ENCODE data around the gene PAFAH1B1. TPM values are rescaled to one million over a fixed set of nuclear protein-coding genes. Genes with fewer than 3 reads are reported as not detected.
"Not testable (repeated sequence)": the region's sequence is repeated elsewhere in the genome, so short reads cannot be mapped to it uniquely, and the experiment has no call there.

Gene PAFAH1B1
- 100 to 1,000 TPM; 153 to 170 TPM for total RNA-seq
- 10 to 100 TPM; 10.5 to 12.5 (median 11.3) TPM for polyA plus RNA-seq
- 150 to 288 (median 206) reads per million in 6 experiments for total RNA-seq

- ATAC-seq, result peak; percentile 80 to 84
- H3K36me3 Mint-ChIP-seq, result no peaks in the 10 kb centered on the region
- H3K4me1 Mint-ChIP-seq, result peaks cover 16 to 38% (median 33%) of the 10 kb centered on the region in 4 donors
- DNase-seq, result peak; percentile 89 to 98 (median 96)
- no peaks in the 10 kb centered on the region for H3K9me3 Mint-ChIP-seq
- POLR2A ChIA-PET, result interaction anchor here (0.6 to 3.5 kb wide), 6 partner anchors 43 to 257 kb away, joined by 3 to 22 read pairs (median 3); partner anchors contain the start of genes METTL16 and TSR1
- H3K27ac Mint-ChIP-seq, result peak within 1 kb of the TSS; percentile 82 to 98 (median 96)
- no peaks in the 10 kb centered on the region for H3K27me3 Mint-ChIP-seq
- H3K4me3 Mint-ChIP-seq, result peak within 1 kb of the TSS; percentile 86 to 100 (median 96)
Observed at GRCh38 chr17:2592971-2593820, at the start of gene PAFAH1B1. Gene PAFAH1B1 (plus strand): TSS chr17:2593654. CDS start chr17:2638289, 44,635 bp downstream.

GRCh38 chr17:2545393-2545792 lies 48.1 kb upstream of the PAFAH1B1 start:
- Mint-ChIP-seq H3K4me1 (no peaks in the 10 kb centered on the region), H3K27me3 (peaks cover 0 to 4% (median 2%) of the 10 kb centered on the region in 5 donors), H3K27ac (peak overlapping the region in 3 of 10 donors; percentile 28 to 67 (median 52)), H3K36me3 (no peaks in the 10 kb centered on the region), H3K4me3 (no peak overlapping the region), H3K9me3 (no peaks in the 10 kb centered on the region)
- POLR2A ChIA-PET, result no interaction called here
- no peak for DNase-seq
- ATAC-seq, result no peak

- peaks cover 0 to 5% (median 3%) of the 10 kb centered on the region in 4 donors for H3K4me1 Mint-ChIP-seq
- H3K9me3 Mint-ChIP-seq, result no peaks in the 10 kb centered on the region
- ATAC-seq (no peak), DNase-seq (no peak)
- POLR2A ChIA-PET, result interaction anchor here (0.7 kb wide), 1 partner anchor 115 kb away, joined by 3 read pairs; no protein-coding TSS in a partner anchor
- H3K27me3 Mint-ChIP-seq, result peaks cover 0 to 9% (median 4%) of the 10 kb centered on the region in 5 donors
- H3K27ac Mint-ChIP-seq, result no peak overlapping the region
- H3K4me3 Mint-ChIP-seq, result no peak overlapping the region
- no peaks in the 10 kb centered on the region for H3K36me3 Mint-ChIP-seq
Observed at GRCh38 chr17:2547176-2547575, 46.3 kb upstream of the PAFAH1B1 start.

- H3K4me3 Mint-ChIP-seq, ATAC-seq, H3K9me3 Mint-ChIP-seq, H3K27me3 Mint-ChIP-seq, H3K27ac Mint-ChIP-seq, DNase-seq, H3K4me1 Mint-ChIP-seq, POLR2A ChIA-PET, H3K36me3 Mint-ChIP-seq: not testable (repeated sequence)
Observed at GRCh38 chr17:2548026-2548425, 45.4 kb upstream of the PAFAH1B1 start.

- Mint-ChIP-seq H3K27ac (no peak overlapping the region), H3K36me3 (no peaks in the 10 kb centered on the region), H3K9me3 (no peaks in the 10 kb centered on the region), H3K4me1 (peaks cover 0 to 5% (median 3%) of the 10 kb centered on the region in 4 donors), H3K27me3 (peaks cover 0 to 9% (median 4%) of the 10 kb centered on the region in 5 donors), H3K4me3 (no peak overlapping the region)
- DNase-seq (no peak), ATAC-seq (no peak)
- POLR2A ChIA-PET, result interaction anchor here (0.5 kb wide), 1 partner anchor 34 kb away, joined by 3 read pairs; no protein-coding TSS in a partner anchor
Observed at GRCh38 chr17:2549392-2550211, 43.9 kb upstream of the PAFAH1B1 start.

GRCh38 chr17:2551493-2551892 lies 42.0 kb upstream of the PAFAH1B1 start:
- peak overlapping the region in 4 of 10 donors; percentile 4 to 73 (median 38) for H3K4me3 Mint-ChIP-seq
- no peaks in the 10 kb centered on the region for H3K36me3 Mint-ChIP-seq
- ATAC-seq (no peak), DNase-seq (no peak)
- H3K27me3 Mint-ChIP-seq, result peaks cover 0 to 9% (median 0%) of the 10 kb centered on the region in 5 donors
- POLR2A ChIA-PET, result no interaction called here
- H3K27ac Mint-ChIP-seq, result peak overlapping the region in 3 of 10 donors; percentile 43 to 90 (median 46)
- peaks cover 0 to 5% (median 3%) of the 10 kb centered on the region in 4 donors for H3K4me1 Mint-ChIP-seq
- no peaks in the 10 kb centered on the region for H3K9me3 Mint-ChIP-seq

- H3K9me3 Mint-ChIP-seq, result no peaks in the 10 kb centered on the region
- no peaks in the 10 kb centered on the region for H3K36me3 Mint-ChIP-seq
- ATAC-seq (no peak), DNase-seq (no peak)
- peak overlapping the region in 1 of 10 donors; percentile 73 for H3K4me3 Mint-ChIP-seq
- peak overlapping the region in 2 of 10 donors; percentile 46 to 90 for H3K27ac Mint-ChIP-seq
- H3K27me3 Mint-ChIP-seq, result peaks cover 0 to 9% (median 0%) of the 10 kb centered on the region in 5 donors
- peaks cover 0 to 5% (median 3%) of the 10 kb centered on the region in 4 donors for H3K4me1 Mint-ChIP-seq
- POLR2A ChIA-PET, result no interaction called here
Observed at GRCh38 chr17:2551928-2552327, 41.5 kb upstream of the PAFAH1B1 start.

GRCh38 chr17:2560658-2561057 lies 32.8 kb upstream of the PAFAH1B1 start:
- Mint-ChIP-seq H3K4me1 (peaks cover 8 to 24% (median 15%) of the 10 kb centered on the region in 4 donors), H3K27ac (no peak overlapping the region), H3K9me3 (no peaks in the 10 kb centered on the region), H3K36me3 (no peaks in the 10 kb centered on the region), H3K4me3 (no peak overlapping the region), H3K27me3 (peaks cover 0 to 4% (median 0%) of the 10 kb centered on the region in 5 donors)
- DNase-seq (no peak), ATAC-seq (no peak)
- POLR2A ChIA-PET, result no interaction called here

GRCh38 chr17:2562162-2562858 lies 31.1 kb upstream of the PAFAH1B1 start:
- peak; percentile 41 to 79 for ATAC-seq
- peaks cover 0 to 4% (median 0%) of the 10 kb centered on the region in 5 donors for H3K27me3 Mint-ChIP-seq
- H3K36me3 Mint-ChIP-seq, result no peaks in the 10 kb centered on the region
- H3K9me3 Mint-ChIP-seq, result no peaks in the 10 kb centered on the region
- peak in 4 of 10 donors; percentile 4 to 40 (median 26) for DNase-seq
- peak overlapping the region in 8 of 10 donors; percentile 38 to 82 (median 63) for H3K4me3 Mint-ChIP-seq
- POLR2A ChIA-PET, result interaction anchor here (0.6 kb wide), 2 partner anchors 17 to 51 kb away, joined by 4 to 5 read pairs; partner anchors contain the start of gene METTL16
- H3K27ac Mint-ChIP-seq, result peak overlapping the region in 9 of 10 donors; percentile 44 to 94 (median 65)
- H3K4me1 Mint-ChIP-seq, result peaks cover 8 to 24% (median 15%) of the 10 kb centered on the region in 4 donors

- ATAC-seq (no peak), DNase-seq (no peak)
- POLR2A ChIA-PET, result interaction anchor here (0.6 kb wide), 1 partner anchor 52 kb away, joined by 4 read pairs; the partner anchor contains the start of gene METTL16
- peaks cover 8 to 21% (median 15%) of the 10 kb centered on the region in 4 donors for H3K4me1 Mint-ChIP-seq
- no peaks in the 10 kb centered on the region for H3K36me3 Mint-ChIP-seq
- peak overlapping the region in 2 of 10 donors; percentile 56 to 63 for H3K27ac Mint-ChIP-seq
- peak overlapping the region in 1 of 10 donors; percentile 41 for H3K4me3 Mint-ChIP-seq
- H3K27me3 Mint-ChIP-seq, result peaks cover 0 to 3% (median 0%) of the 10 kb centered on the region in 5 donors
- no peaks in the 10 kb centered on the region for H3K9me3 Mint-ChIP-seq
Observed at GRCh38 chr17:2563061-2563460, 30.4 kb upstream of the PAFAH1B1 start.

- ATAC-seq (no peak), DNase-seq (no peak)
- Mint-ChIP-seq H3K36me3 (no peaks in the 10 kb centered on the region), H3K4me1 (peaks cover 8 to 18% (median 12%) of the 10 kb centered on the region in 4 donors), H3K9me3 (no peaks in the 10 kb centered on the region), H3K27ac (peak overlapping the region in 1 of 10 donors; percentile 57), H3K27me3 (no peaks in the 10 kb centered on the region), H3K4me3 (no peak overlapping the region)
- POLR2A ChIA-PET, result interaction anchor here (0.6 kb wide), 1 partner anchor 16 kb away, joined by 4 read pairs; no protein-coding TSS in a partner anchor
Observed at GRCh38 chr17:2563543-2563942, 29.9 kb upstream of the PAFAH1B1 start.
